HG02970 (cell line): ENCODE measurements around the gene MCHR1.

Experiments
- ATAC-seq: cut with Tn5 transposase; IDR thresholded peaks from one replicate; pipeline ENCODE4 v1.9.1; 2021; ENCODE audit warnings: mild to moderate bottlenecking, moderate library complexity, moderate number of reproducible peaks; ENCODE audit not compliant: unreplicated experiment, low FRiP score

MCHR1 gene

GRCh38 chr22:40720538-40721256, 41.4 kb downstream of the MCHR1 start:
- ATAC-seq: no peak

- ATAC-seq: no peak
Observed at GRCh38 chr22:40721266-40721665, 42.0 kb downstream of the MCHR1 start.

- ATAC-seq: no peak
Observed at GRCh38 chr22:40723396-40723933, 44.2 kb downstream of the MCHR1 start.

GRCh38 chr22:40726514-40726913, 47.2 kb downstream of the MCHR1 start:
- ATAC-seq: no peak

- no peak for ATAC-seq
Observed at GRCh38 chr22:40727070-40727963, 48.0 kb downstream of the MCHR1 start.

GRCh38 chr22:40727964-40728615, 48.8 kb downstream of the MCHR1 start:
- ATAC-seq: no peak

GRCh38 chr22:40728731-40729189, 49.5 kb downstream of the MCHR1 start:
- no peak for ATAC-seq

- ATAC-seq: no peak
Observed at GRCh38 chr22:40729284-40729683, 50.0 kb downstream of the MCHR1 start.
